ENCODE results near the gene GCNT2.

GRCh38 chr6:10529231-10529801, 8.2 kb downstream of the GCNT2 start:
- no peak for TF ChIP-seq EZH2 (IDR thresholded peaks at IDR 0.05; ENCODE audit: borderline replicate concordance, low read depth, low read length, severe bottlenecking)
- TF ChIP-seq CTCF (IDR thresholded peaks at IDR 0.05; ENCODE audit: borderline replicate concordance, extremely low read depth, low read length, poor library complexity, severe bottlenecking) = no peak

Data from DND-41 (cell line).